Sigmoid colon (tissue), 7 donors: ENCODE measurements around the gene TLR8. TPM values are rescaled to one million over a fixed set of nuclear protein-coding genes. Genes with fewer than 3 reads are reported as not detected.
A peak's percentile ranks its signal among the peaks of the same experiment; 100 is the strongest.

Experiments used
- DNase-seq: peaks from one replicate; pipeline ENCODE4 v3.0.0-alpha.2; 2019
- H3K27ac ChIP-seq, 4 donors: fragments of 200-600 bp; sonication (generic); one replicate each; pipeline ENCODE4 v1.5.1; 2016 to 2019; ENCODE audit warnings: mild to moderate bottlenecking in 1 of 4
- H3K27me3 ChIP-seq, 3 donors: fragments of 200-600 bp; sonication (generic); one replicate each; pipeline ENCODE4 v1.5.1; 2019; ENCODE audit warnings: mild to moderate bottlenecking in 1 of 3
- H3K36me3 ChIP-seq, 4 donors: fragments of 200-600 bp; sonication (generic); one replicate each; pipeline ENCODE4 v1.5.1; 2016 to 2019
- H3K4me1 ChIP-seq, 4 donors: fragments of 200-600 bp; sonication (generic); one replicate each; pipeline ENCODE4 v1.5.1; 2017 to 2019
- H3K4me3 ChIP-seq, 4 donors: fragments of 200-600 bp; sonication (generic); one replicate each; pipeline ENCODE4 v1.5.1; 2017 to 2019; ENCODE audit warnings: mild to moderate bottlenecking in 2 of 4, moderate library complexity in 1 of 4
- H3K9me3 ChIP-seq, 4 donors: fragments of 200-600 bp in 3 of 4; sonication (generic) in 3 of 4; one replicate each; pipeline versions ENCODE4 v1.5.1 to v1.6.1; 2013 to 2019
- CTCF ChIP-seq, 4 experiments: fragments of 450-650 bp in 3 of 4; fragments of 200-600 bp in 1 of 4; IDR thresholded peaks; one replicate each; pipeline ENCODE4 v1.5.1; 2016 to 2019; ENCODE audit warnings: antibody characterized with exemption in 4 of 4, mild to moderate bottlenecking in 3 of 4, moderate library complexity in 2 of 4
- EP300 ChIP-seq, 4 donors: sonication (generic); formaldehyde crosslinking; IDR thresholded peaks; one replicate each; pipeline ENCODE4 v1.6.1; 2017; ENCODE audit warnings: antibody characterized with exemption in 4 of 4
- POLR2A ChIP-seq, 2 donors: fragments of 450-650 bp; IDR thresholded peaks; one replicate each; pipeline ENCODE4 v1.6.1; 2016; ENCODE audit warnings: antibody characterized with exemption in 2 of 2, mild to moderate bottlenecking in 2 of 2, moderate library complexity in 2 of 2
- POLR2AphosphoS5 ChIP-seq, 4 donors: sonication (generic); formaldehyde crosslinking; IDR thresholded peaks; one replicate each; pipeline ENCODE4 v1.6.1; 2017; ENCODE audit warnings: antibody characterized with exemption in 4 of 4
- WGBS, 2 donors: extraction: QIAGEN DNeasy Blood & Tissue Kit; methylation state at CpG; one replicate each; pipeline ENCODE4 v1.1.7; 2013; 5-methylcytosine and 5-hydroxymethylcytosine counted together
- intact Hi-C: fragments of 100-400 bp; cut with DNase I; formaldehyde crosslinking; loops from one replicate; pipeline ENCODE4 v1.15.1; 2023
- polyA plus RNA-seq, 3 donors: library from polyadenylated mRNA; stranded (reverse); fragments of 200-250 nt; gene quantifications; one replicate each; pipeline ENCODE4 v1.2.3, GENCODE V29; 2013
- total RNA-seq, 4 donors: library from RNA; depleted of rRNA; stranded (reverse); fragments of >200 nt; gene quantifications; one replicate each; pipeline ENCODE4 v1.1.0, GENCODE V29; 2016
- donor health status: healthy with polysubstance abuse.
- donor health status: Bipolar disorder and iron deficiency.
- donor health status: healthy.

Gene TLR8
- total and polyA plus RNA-seq, 7 donors, result 0.28 to 3.0 (median 1.7) TPM

GRCh38 chrX:12956704-12957534, 50.5 kb downstream of the TLR8 start:
- WGBS, 2 donors, result 24 to 29% methylated on average over 8 of the region's 8 CpGs
- H3K4me3 ChIP-seq, result no peak overlapping the region
- intact Hi-C loops, result no loop called here

GRCh38 chrX:12958059-12958458, 51.6 kb downstream of the TLR8 start:
- WGBS, 2 donors, result 67 to 77% methylated on average over 5 of the region's 5 CpGs
- no peak overlapping the region for H3K4me3 ChIP-seq
- DNase-seq, result no peak
- intact Hi-C loops, result no loop called here
- no peaks in the 10 kb centered on the region for H3K36me3 ChIP-seq
- no peaks in the 10 kb centered on the region for H3K9me3 ChIP-seq
- H3K27ac ChIP-seq, result no peak overlapping the region
- TF ChIP-seq EP300 (IDR thresholded peaks at IDR 0.05), result no peak
- TF ChIP-seq POLR2AphosphoS5 (IDR thresholded peaks at IDR 0.05), result no peak
- no peak for TF ChIP-seq CTCF (IDR thresholded peaks at IDR 0.05)
- TF ChIP-seq POLR2A (IDR thresholded peaks at IDR 0.05), result no peak
- H3K27me3 ChIP-seq, result no peaks in the 10 kb centered on the region
- no peaks in the 10 kb centered on the region for H3K4me1 ChIP-seq

More at GRCh38 chrX:12956704-12957534, 50.5 kb downstream of the TLR8 start:
- H3K9me3 ChIP-seq, result no peaks in the 10 kb centered on the region
- H3K27ac ChIP-seq, result peak overlapping the region; percentile 40 to 67 (median 50)
- H3K4me1 ChIP-seq, result no peaks in the 10 kb centered on the region
- DNase-seq, result no peak
- TF ChIP-seq POLR2A (IDR thresholded peaks at IDR 0.05), result no peak
- no peak for TF ChIP-seq EP300 (IDR thresholded peaks at IDR 0.05)
- TF ChIP-seq POLR2AphosphoS5 (IDR thresholded peaks at IDR 0.05), result no peak
- no peak for TF ChIP-seq CTCF (IDR thresholded peaks at IDR 0.05)
- H3K27me3 ChIP-seq, result no peaks in the 10 kb centered on the region
- no peaks in the 10 kb centered on the region for H3K36me3 ChIP-seq

- TF ChIP-seq POLR2AphosphoS5 (IDR thresholded peaks at IDR 0.05) (no peak), CTCF (IDR thresholded peaks at IDR 0.05) (no peak), EP300 (IDR thresholded peaks at IDR 0.05) (no peak)
- intact Hi-C loops, result no loop called here
These were observed 52.0 kb downstream of the TLR8 start for GRCh38 chrX:12958461-12958860.

GRCh38 chrX:12961196-12961718, 54.8 kb downstream of the TLR8 start:
- no peaks in the 10 kb centered on the region for H3K36me3 ChIP-seq
- no peaks in the 10 kb centered on the region for H3K9me3 ChIP-seq
- no peak for DNase-seq
- H3K27me3 ChIP-seq, result no peaks in the 10 kb centered on the region
- H3K27ac ChIP-seq, result no peak overlapping the region
- TF ChIP-seq EP300 (IDR thresholded peaks at IDR 0.05) (no peak), POLR2AphosphoS5 (IDR thresholded peaks at IDR 0.05) (no peak), CTCF (IDR thresholded peaks at IDR 0.05) (no peak), POLR2A (IDR thresholded peaks at IDR 0.05) (no peak)
- H3K4me3 ChIP-seq, result no peak overlapping the region
- H3K4me1 ChIP-seq, result no peaks in the 10 kb centered on the region
- WGBS, 2 donors, result 43 to 84% methylated on average over 2 of the region's 2 CpGs
- intact Hi-C loops, result no loop called here

More at GRCh38 chrX:12958461-12958860, 52.0 kb downstream of the TLR8 start:
- Histone ChIP-seq H3K4me1 (no peaks in the 10 kb centered on the region), H3K4me3 (no peak overlapping the region), H3K9me3 (no peaks in the 10 kb centered on the region), H3K27me3 (no peaks in the 10 kb centered on the region), H3K27ac (no peak overlapping the region), H3K36me3 (no peaks in the 10 kb centered on the region)
- WGBS, 2 donors, result 71 to 89% methylated on average over 4 of the region's 4 CpGs
- no peak for DNase-seq
